ENCODE results near the gene EPHA3.

The EPHA3 gene

GRCh38 chr3:89367166-89367565, 259.7 kb downstream of the EPHA3 start:
- DNase-seq: no peak

DNA sequence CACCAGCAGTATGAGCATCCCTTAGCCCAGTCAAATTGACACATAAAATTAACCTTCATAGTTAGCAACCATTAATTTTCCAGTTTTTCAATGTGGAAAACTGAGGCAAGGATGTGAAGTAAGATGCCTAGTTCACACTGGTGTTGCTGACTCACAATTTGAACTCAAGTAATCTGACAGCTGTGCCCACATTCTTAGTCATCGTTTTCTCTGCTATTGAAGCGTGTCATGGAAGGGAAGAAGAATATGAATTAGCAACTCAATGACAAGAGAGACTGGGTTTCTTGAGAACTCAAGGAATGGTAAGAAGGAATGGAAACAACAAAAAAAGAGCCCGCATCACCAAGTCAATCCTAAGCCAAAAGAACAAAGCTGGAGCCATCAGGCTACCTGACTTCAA, 261.4 kb downstream of the EPHA3 start:
- no peak for DNase-seq

GRCh38 chr3:89372456-89372855, 265.0 kb downstream of the EPHA3 start:
- DNase-seq: no peak

DNA sequence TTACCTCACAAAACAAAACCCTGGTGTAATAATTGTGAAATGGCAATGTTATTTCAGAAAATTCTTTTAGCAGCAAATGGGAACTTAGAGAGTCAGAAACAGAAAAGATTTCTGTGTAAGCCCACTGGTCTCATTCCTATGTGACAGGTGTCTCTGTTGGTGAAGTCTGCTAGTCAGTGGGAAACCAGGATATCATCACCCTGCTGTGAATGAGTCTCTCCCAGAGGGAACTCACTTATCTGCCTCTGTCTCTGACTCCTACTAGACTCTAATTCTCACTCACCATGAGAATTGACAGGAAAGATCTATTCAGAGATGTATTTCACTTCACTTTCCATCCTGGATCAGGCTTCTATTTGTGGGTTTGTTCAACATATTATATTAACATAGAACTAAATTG, 266.0 kb downstream of the EPHA3 start:
- no peak for DNase-seq

- DNase-seq: no peak
Measured at GRCh38 chr3:89375451-89375850, 268.0 kb downstream of the EPHA3 start.

DNA sequence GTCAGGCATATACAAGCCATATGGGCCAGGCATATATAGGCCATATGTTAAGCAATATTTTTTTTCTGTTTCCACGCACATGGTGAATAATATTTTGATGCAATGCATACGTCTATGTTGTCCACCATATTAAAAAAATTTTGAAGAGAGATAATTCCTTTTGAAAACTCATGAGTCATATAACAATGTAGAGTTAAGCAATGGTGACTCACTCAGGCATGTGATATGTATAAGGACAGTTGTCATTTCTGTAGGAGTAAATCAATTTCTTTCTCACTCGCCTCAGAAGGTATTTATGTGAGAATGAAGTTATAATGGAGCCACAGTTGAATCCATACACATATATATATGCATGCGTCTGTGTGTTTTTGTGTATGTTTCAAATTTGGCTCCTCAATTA, 272.6 kb downstream of the EPHA3 start:
- DNase-seq: no peak

GRCh38 chr3:89392991-89393390, 285.6 kb downstream of the EPHA3 start:
- no peak for DNase-seq

DNA sequence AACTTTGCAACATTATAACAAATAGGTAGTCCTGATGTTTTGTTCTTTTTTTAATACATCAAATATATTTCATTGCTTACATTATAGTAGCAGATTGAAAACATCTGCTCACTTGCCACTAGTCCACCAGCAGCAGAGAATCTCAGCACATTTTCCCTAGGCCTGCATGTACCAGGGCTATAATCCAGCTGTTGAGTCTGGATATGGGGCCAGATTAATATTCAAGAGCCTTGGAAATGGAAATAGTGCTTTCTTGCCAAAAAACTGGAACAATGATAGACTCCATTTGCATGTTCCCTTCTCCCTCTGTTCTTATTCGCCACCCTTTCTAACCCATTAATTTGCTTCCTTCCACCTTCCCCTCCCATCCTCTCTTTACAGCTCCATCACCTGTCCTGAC, 288.0 kb downstream of the EPHA3 start:
- DNase-seq: no peak

DNA sequence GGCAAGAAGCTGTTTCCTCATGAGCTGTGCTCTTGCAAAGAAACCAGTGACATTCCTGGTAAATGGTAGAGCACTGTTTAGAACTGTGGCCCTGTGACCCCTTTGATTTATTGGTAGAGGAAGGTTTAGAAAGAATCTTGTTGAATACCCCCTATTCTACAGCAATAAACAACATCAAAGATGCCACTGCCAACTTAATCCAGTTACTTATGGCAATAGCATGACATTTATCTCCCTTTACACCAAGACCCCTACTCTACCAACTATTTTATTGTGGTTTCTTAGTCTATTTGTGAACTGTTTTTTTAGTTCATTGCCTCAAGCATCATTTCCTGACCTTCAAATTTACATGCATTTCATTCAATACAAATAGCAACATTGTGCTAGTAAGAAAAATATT, 288.6 kb downstream of the EPHA3 start:
- DNase-seq: no peak

DNA sequence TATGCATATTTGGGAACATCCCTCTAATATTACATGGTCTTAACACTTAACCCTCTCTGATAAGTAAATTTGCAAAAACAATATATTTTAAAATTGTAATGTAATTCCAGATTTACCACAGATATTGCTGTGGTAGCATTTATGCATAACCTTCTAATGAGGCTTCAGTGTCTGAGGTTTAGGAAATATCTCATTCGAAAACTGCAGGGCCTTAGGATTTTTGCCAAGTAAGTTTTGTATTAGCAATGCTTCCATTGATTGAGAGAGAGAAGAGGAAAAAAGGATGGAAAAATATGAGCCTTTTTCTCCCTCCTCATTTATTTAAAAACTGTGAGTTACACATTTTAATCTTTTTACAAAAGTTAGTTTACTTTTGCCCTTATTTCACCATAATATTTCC, 294.6 kb downstream of the EPHA3 start:
- no peak for DNase-seq

GRCh38 chr3:89405176-89405575, 297.8 kb downstream of the EPHA3 start:
- no peak for DNase-seq

GRCh38 chr3:89405593-89405992, 298.2 kb downstream of the EPHA3 start:
- DNase-seq: no peak

GRCh38 chr3:89411201-89411600, 303.8 kb downstream of the EPHA3 start:
- no peak for DNase-seq

- no peak for DNase-seq
Measured at GRCh38 chr3:89414270-89414669, 306.8 kb downstream of the EPHA3 start.

DNA sequence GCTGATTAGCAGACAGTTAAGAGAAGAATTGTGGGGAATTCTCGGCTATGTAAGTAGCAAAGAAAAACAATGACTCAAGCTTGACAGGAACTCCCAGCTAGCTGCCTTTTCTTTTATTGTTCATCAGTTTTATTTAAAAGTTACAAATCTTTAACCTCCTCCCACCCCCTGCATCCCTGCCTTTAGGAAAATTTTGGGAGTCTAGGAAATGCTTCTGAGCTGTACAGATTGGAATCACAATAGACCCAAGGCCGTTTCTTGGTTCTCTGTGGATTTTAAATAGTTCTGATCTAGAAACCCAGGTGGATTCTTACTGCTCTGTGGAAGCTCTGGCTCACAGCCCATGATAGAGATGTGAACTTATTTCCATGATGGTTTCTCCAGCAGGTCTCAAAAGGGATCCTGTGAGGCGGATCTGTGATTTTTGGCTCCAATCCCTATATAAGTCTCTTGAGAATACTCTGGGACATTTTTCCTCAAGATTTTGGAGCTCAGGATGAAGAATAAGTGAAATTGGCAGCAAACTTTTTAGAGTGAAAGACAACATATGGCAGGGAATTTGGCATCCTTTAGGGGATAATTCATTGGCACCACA, 312.3 kb downstream of the EPHA3 start:
- no peak for DNase-seq

DNA sequence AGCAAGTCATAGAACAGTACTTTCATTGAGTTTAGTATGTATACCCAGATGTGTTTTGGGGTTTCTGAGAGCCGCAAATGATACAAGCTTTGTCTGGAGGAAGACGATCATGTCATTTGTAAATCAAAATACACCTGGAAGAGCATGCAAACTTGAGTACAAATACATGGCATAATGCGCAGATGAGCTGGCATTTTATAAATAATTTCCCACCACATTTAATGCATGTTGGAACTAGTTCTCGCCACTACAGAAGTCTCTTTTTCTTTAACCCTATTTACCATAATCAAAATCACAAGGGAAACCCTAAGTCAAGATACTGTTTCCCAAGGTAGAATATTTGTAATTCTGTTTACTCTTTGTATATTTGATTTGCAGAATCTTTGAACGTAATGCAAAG, 318.6 kb downstream of the EPHA3 start:
- no peak for DNase-seq

DNA sequence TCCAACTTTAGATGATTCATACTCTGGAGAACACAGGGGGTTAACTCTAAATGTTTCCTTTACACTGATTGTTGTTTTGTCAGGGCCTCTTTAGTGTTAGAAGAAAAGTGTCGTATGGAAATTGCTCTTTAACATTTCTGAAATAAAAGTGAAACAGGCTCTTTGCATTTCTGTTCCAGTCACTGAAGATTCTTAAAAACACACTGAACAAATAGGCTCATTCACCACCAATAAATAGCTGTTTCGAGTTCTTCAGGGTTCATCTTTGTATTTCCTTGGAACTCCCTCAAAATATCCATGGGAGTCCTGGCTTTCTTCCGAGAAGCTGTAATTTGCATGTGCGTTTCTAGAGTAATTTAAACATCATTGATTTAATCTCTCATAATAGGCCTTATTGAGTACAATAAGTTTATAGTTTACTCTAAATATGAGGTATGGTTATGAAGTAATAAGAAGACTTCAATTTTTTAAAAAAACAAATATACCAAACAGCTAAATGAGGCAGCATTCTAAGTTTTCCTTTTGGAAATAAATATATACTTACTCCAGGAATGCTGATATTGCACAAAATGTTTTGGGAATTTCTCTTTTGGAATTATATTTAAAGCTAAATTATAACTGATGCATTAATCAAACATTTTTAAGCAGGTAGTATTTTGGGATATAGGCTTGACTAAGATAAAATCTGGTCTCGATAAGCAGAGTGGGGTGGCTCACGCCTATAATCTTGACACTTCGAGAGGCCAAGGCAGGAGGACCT, 327.4 kb downstream of the EPHA3 start:
- DNase-seq: no peak

DNA sequence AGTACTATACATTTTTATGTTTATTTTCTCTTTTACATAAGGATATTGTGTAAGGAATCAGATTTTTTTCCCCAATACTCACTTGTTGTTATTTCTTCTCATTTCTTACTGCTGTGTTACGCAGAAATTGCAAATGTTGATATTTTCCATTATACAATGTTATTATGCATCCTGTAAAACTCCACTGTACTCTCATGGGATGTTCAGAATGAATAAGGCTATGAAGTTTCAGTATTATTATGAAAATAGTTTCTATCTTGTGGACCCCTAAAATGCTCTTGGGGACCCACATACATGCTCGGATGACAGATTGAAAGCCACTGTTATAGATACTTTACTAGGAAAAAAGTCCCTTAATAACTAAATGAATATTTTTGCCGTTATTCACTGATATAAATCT, 329.4 kb downstream of the EPHA3 start:
- DNase-seq: no peak

GRCh38 chr3:89440386-89440785, 333.0 kb downstream of the EPHA3 start:
- no peak for DNase-seq

GRCh38 chr3:89441141-89441540, 333.7 kb downstream of the EPHA3 start:
- DNase-seq: no peak

GRCh38 chr3:89446593-89446992, 339.2 kb downstream of the EPHA3 start:
- DNase-seq: no peak

- DNase-seq: no peak
Measured at GRCh38 chr3:89447243-89447642, 339.8 kb downstream of the EPHA3 start.

GRCh38 chr3:89449086-89449485, 341.7 kb downstream of the EPHA3 start:
- DNase-seq: no peak

- no peak for DNase-seq
Measured at GRCh38 chr3:89452066-89452465, 344.6 kb downstream of the EPHA3 start.

- no peak for DNase-seq
Measured at GRCh38 chr3:89455240-89455639, 347.8 kb downstream of the EPHA3 start.
